ENCODE data around the gene GNG14.
"Not testable (repeated sequence)": the region's sequence is repeated elsewhere in the genome, so short reads cannot be mapped to it uniquely, and the experiment has no call there.

GNG14 gene

DNA sequence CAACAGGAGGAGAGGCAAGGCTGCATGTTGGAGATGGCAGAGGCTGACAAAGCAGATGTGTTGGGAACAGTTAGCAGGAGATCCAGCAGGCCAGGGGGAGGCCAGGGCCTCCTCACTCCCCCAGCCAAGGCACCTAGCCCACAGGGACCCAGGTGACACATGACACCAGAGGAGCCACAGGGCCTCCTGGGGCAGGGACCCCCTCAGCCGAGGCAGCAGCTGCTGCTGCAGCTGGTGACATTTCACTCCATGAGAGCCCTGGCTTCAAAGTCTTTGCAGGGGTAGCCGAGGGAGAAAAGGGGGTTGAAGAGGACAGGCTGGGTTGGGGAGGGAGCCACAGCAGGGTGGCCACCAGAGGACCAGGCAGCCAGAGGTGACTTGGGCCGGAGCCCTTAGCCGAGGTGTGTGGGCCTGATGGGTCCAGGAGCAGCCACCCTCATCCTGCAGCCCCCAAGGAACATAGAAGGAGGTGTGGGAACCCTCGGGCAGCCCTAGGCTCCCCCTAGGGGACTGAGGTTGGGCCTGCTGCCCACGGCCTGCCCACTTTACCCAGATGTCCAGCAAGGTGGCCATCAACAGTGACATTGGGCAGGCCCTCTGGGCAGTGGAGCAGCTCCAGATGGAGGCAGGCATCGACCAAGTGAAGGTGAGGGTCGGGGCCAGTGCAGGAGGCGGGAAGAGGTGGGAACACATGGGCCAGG lies at the start of gene GNG14:
GNG14 (plus strand) TSS at position 503 of the 701 bp plus-strand sequence; CDS start at position 554, 51 bp downstream.
- H3K9me3 ChIP-seq, result no peaks in the 10 kb centered on the region
- peak within 1 kb of the TSS; percentile 82 for H3K9ac ChIP-seq
- no peaks in the 10 kb centered on the region for H4K20me1 ChIP-seq
- H3K27ac ChIP-seq, result peak within 1 kb of the TSS; percentile 88
- peaks cover 9% of the 10 kb centered on the region for H3K36me3 ChIP-seq
- no peak for TF ChIP-seq Cebpa-rat (IDR thresholded peaks at IDR 0.05)
- peaks cover 70% of the 10 kb centered on the region for H3K4me1 ChIP-seq
- no peaks in the 10 kb centered on the region for H3K27me3 ChIP-seq
- H3K4me2 ChIP-seq, result peak within 1 kb of the TSS; percentile 98
- H3K4me3 ChIP-seq, result peak within 1 kb of the TSS; percentile 74

DNA sequence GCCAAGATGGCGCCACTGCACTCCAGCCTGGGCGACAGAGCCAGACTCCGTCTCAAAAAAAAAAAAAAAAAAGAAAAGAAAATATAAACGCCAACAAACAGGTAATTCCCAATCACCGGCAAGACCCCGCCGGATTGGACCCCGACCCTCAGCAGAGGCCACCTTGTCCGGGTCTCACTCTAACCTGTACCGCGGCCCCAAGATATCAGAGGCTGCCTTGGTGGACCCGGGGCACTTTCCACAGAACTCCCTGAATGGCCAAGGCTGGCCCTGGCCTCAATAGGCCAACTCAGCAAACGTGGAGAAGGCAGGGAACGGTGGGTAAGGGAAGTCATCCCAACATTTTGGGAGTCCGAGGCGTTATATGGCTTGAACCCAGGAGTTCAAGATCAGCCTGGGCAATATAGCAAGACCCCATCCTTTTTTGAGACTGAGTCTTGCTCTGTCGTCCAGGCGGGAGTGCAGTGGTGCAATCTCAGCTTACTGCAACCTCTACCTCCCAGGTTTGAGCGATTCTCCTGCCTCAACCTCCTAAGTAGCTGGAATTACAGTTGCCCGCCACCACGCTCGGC lies 49.1 kb upstream of the GNG14 start:
- Histone ChIP-seq H3K9me3 (no peaks in the 10 kb centered on the region), H3K4me3 (no peak overlapping the region), H4K20me1 (no peaks in the 10 kb centered on the region), H3K4me1 (peaks cover 15% of the 10 kb centered on the region), H3K27me3 (no peaks in the 10 kb centered on the region), H3K4me2 (no peak overlapping the region), H3K9ac (no peak overlapping the region), H3K36me3 (peaks cover 7% of the 10 kb centered on the region), H3K27ac (no peak overlapping the region)
- TF ChIP-seq Cebpa-rat (IDR thresholded peaks at IDR 0.05), result no peak

DNA sequence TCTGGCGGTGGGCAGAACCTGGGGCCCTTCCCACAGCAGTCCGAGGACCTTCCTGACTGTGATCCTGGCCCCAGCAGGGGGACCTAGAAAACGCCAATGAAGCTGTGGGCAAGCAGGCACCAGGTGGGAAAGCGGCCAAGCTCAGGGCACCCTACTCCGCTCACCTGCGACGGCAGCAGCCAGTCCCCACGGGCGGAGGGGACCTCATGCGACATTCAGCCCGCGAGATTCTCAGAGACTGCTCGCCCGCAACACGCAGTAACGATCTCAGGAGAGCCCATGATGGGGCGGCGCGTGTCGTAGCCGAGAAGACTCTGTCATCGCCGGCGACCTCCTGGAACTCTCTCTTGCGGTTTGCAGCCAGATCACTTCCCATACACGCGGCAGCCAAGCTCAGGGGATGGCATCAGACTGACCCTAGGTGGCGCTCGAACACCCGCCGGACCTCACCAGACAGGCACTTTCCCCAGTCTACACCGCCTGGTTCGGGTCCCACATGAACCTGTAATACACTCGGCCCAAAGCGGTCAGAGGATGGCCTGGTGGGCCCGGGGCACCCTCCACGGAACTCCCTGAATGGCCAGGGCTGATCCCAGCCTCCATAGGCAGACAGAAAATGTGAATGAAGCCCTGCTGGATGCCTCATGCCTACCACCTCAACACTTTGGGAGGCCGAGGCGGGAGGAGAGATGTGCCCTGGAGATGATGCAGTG lies 47.7 kb upstream of the GNG14 start:
- Histone ChIP-seq H3K9me3 (no peaks in the 10 kb centered on the region), H4K20me1 (no peaks in the 10 kb centered on the region), H3K4me1 (peaks cover 10% of the 10 kb centered on the region), H3K27me3 (no peaks in the 10 kb centered on the region), H3K9ac (peak overlapping the region; percentile 60), H3K36me3 (peaks cover 17% of the 10 kb centered on the region; the same call in 1 of the 2 replicates), H3K4me2 (peak overlapping the region; percentile 79), H3K27ac (peak overlapping the region; percentile 52), H3K4me3 (peak overlapping the region; percentile 40)
- no peak for TF ChIP-seq Cebpa-rat (IDR thresholded peaks at IDR 0.05)

GRCh38 chr19:12641456-12641855 lies 46.3 kb upstream of the GNG14 start:
- H4K20me1 ChIP-seq, result no peaks in the 10 kb centered on the region
- TF ChIP-seq Cebpa-rat (IDR thresholded peaks at IDR 0.05), result no peak
- H3K4me2 ChIP-seq, result no peak overlapping the region
- H3K9me3 ChIP-seq, result no peaks in the 10 kb centered on the region
- peaks cover 30% of the 10 kb centered on the region for H3K36me3 ChIP-seq
- no peak overlapping the region for H3K9ac ChIP-seq
- no peaks in the 10 kb centered on the region for H3K27me3 ChIP-seq
- no peak overlapping the region for H3K27ac ChIP-seq
- H3K4me3 ChIP-seq, result no peak overlapping the region
- peaks cover 11% of the 10 kb centered on the region for H3K4me1 ChIP-seq

GRCh38 chr19:12642506-12642905 lies 45.3 kb upstream of the GNG14 start:
- Histone ChIP-seq H3K4me1 (peaks cover 22% of the 10 kb centered on the region), H3K36me3 (peaks cover 29% of the 10 kb centered on the region), H3K9ac (no peak overlapping the region), H3K4me2 (no peak overlapping the region), H3K27me3 (no peaks in the 10 kb centered on the region), H3K9me3 (no peaks in the 10 kb centered on the region), H3K4me3 (no peak overlapping the region), H3K27ac (no peak overlapping the region), H4K20me1 (no peaks in the 10 kb centered on the region)
- no peak for TF ChIP-seq Cebpa-rat (IDR thresholded peaks at IDR 0.05)

DNA sequence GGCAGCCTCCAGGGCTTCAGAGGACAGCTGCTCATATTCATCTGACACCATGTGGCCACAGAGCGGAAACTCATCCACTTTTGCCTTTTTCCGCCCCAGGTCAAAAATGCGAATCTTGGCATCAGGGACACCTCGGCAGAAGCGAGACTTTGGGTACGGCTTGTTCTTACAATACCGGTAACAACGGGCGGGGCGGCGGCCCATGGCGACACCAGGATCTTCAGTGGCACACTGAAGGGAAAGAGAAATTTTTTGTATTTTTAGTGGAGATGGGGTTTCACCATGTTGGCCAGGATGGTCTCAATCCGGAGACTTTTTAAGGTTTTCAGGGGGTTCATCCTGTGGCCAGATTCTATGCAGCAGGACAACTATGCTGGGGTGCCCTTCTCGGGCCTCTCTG lies 44.1 kb upstream of the GNG14 start:
- not testable (repeated sequence) for H3K9ac ChIP-seq, H3K27ac ChIP-seq, H3K4me3 ChIP-seq, H3K9me3 ChIP-seq, H3K27me3 ChIP-seq, H3K4me2 ChIP-seq, H4K20me1 ChIP-seq
- peaks cover 37% of the 10 kb centered on the region for H3K36me3 ChIP-seq
- peaks cover 22% of the 10 kb centered on the region for H3K4me1 ChIP-seq

DNA sequence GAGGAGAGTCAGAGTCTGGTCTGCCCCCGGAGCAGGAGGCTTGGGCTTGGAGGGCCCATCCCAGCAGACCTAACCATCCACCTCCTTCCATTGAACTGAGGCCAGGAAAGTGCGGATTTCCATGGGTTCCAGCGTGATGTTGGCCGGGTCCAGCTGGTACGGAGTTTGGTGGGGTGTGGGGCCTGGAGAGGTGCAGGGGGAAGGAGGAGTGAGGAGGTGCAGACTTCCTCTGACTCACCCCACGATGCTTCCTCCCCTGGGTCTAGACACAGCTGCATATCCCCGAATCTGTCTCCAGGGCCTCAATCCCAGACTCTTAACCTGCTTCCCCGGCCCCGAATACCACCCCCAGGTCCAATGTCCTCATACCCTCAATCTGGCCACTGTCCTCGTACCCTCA lies 41.2 kb upstream of the GNG14 start:
- TF ChIP-seq Cebpa-rat (IDR thresholded peaks at IDR 0.05), result no peak
- Histone ChIP-seq H3K36me3 (peaks cover 57% of the 10 kb centered on the region), H3K4me1 (peaks cover 13% of the 10 kb centered on the region), H3K4me2 (peak overlapping the region; percentile 25), H3K27me3 (no peaks in the 10 kb centered on the region), H3K9me3 (no peaks in the 10 kb centered on the region), H4K20me1 (no peaks in the 10 kb centered on the region), H3K4me3 (no peak overlapping the region), H3K27ac (no peak overlapping the region), H3K9ac (0 out of 2 replicates have a peak overlapping the region, but pooled peaks have one; percentile 24)

DNA sequence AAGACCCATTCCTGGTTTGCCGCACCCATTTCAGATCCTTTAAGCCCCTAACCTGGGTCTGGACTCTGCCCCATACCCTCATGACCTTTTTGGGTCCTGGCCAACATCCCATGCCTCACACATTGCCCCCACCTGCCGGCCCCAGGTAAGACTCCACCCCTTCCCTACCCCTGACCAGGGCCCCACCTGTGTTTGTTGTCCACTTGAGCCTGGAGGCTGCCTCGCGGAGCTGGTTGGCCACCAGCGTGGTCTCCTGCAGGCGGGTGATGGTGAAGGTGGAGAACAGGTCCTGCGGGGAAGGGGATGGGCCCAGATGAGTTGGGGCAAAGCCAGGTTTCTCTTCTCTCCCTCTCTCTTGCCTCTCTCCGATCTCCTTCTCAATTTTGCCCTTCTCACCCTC lies 40.8 kb upstream of the GNG14 start:
- Histone ChIP-seq H3K4me1 (peaks cover 13% of the 10 kb centered on the region), H3K9me3 (no peaks in the 10 kb centered on the region), H3K9ac (0 out of 2 replicates have a peak overlapping the region, but pooled peaks have one; percentile 24), H3K4me2 (peak overlapping the region; percentile 25; the same call in 1 of the 2 replicates), H3K27me3 (no peaks in the 10 kb centered on the region), H3K27ac (no peak overlapping the region), H3K4me3 (no peak overlapping the region), H4K20me1 (no peaks in the 10 kb centered on the region), H3K36me3 (peaks cover 62% of the 10 kb centered on the region)
- TF ChIP-seq Cebpa-rat (IDR thresholded peaks at IDR 0.05), result no peak

GRCh38 chr19:12647490-12648071 lies 40.2 kb upstream of the GNG14 start:
- H3K27me3 ChIP-seq, result no peaks in the 10 kb centered on the region
- no peak for TF ChIP-seq Cebpa-rat (IDR thresholded peaks at IDR 0.05)
- no peak overlapping the region for H3K4me3 ChIP-seq
- no peaks in the 10 kb centered on the region for H3K9me3 ChIP-seq
- peaks cover 13% of the 10 kb centered on the region for H3K4me1 ChIP-seq
- H3K4me2 ChIP-seq, result no peak overlapping the region; the same call in 1 of the 2 replicates
- H4K20me1 ChIP-seq, result no peaks in the 10 kb centered on the region
- no peak overlapping the region for H3K27ac ChIP-seq
- peaks cover 68% of the 10 kb centered on the region for H3K36me3 ChIP-seq
- no peak overlapping the region for H3K9ac ChIP-seq

- H3K4me3 ChIP-seq, result no peak overlapping the region
- no peak overlapping the region for H3K4me2 ChIP-seq
- no peaks in the 10 kb centered on the region for H4K20me1 ChIP-seq
- no peak overlapping the region for H3K9ac ChIP-seq
- no peak for TF ChIP-seq Cebpa-rat (IDR thresholded peaks at IDR 0.05)
- no peaks in the 10 kb centered on the region for H3K27me3 ChIP-seq
- peaks cover 73% of the 10 kb centered on the region for H3K36me3 ChIP-seq
- H3K4me1 ChIP-seq, result peaks cover 13% of the 10 kb centered on the region
- H3K27ac ChIP-seq, result no peak overlapping the region
- H3K9me3 ChIP-seq, result no peaks in the 10 kb centered on the region
Measured at GRCh38 chr19:12648088-12648487, 39.7 kb upstream of the GNG14 start.

Data from BLaER1 (cell line).